ENCODE data around the gene COL6A1.

Gene COL6A1

GRCh38 chr21:46018615-46019014, 37.0 kb downstream of the COL6A1 start:
- H3K4me3 Mint-ChIP-seq, result no peak overlapping the region
- H3K4me1 Mint-ChIP-seq (ENCODE audit: low read depth), result no peaks in the 10 kb centered on the region
- H3K36me3 Mint-ChIP-seq (ENCODE audit: low read depth), result no peaks in the 10 kb centered on the region
- H3K9me3 Mint-ChIP-seq, result no peaks in the 10 kb centered on the region
- H3K27ac Mint-ChIP-seq, result no peak overlapping the region
- intact Hi-C loops (cut with micrococcal nuclease), result no loop called here
- peaks cover 20% of the 10 kb centered on the region for H3K27me3 Mint-ChIP-seq

GRCh38 chr21:46020581-46020980, 39.0 kb downstream of the COL6A1 start:
- H3K4me1 Mint-ChIP-seq (ENCODE audit: low read depth), result no peaks in the 10 kb centered on the region
- intact Hi-C loops (cut with micrococcal nuclease), result no loop called here
- H3K27ac Mint-ChIP-seq, result no peak overlapping the region
- H3K4me3 Mint-ChIP-seq, result no peak overlapping the region
- H3K36me3 Mint-ChIP-seq (ENCODE audit: low read depth), result no peaks in the 10 kb centered on the region
- no peaks in the 10 kb centered on the region for H3K9me3 Mint-ChIP-seq
- H3K27me3 Mint-ChIP-seq, result peaks cover 17% of the 10 kb centered on the region

GRCh38 chr21:46021398-46021797, 39.8 kb downstream of the COL6A1 start:
- no peaks in the 10 kb centered on the region for H3K9me3 Mint-ChIP-seq
- no peak overlapping the region for H3K4me3 Mint-ChIP-seq
- H3K4me1 Mint-ChIP-seq (ENCODE audit: low read depth), result no peaks in the 10 kb centered on the region
- intact Hi-C loops (cut with micrococcal nuclease), result no loop called here
- no peak overlapping the region for H3K27ac Mint-ChIP-seq
- no peaks in the 10 kb centered on the region for H3K36me3 Mint-ChIP-seq (ENCODE audit: low read depth)
- H3K27me3 Mint-ChIP-seq, result peaks cover 19% of the 10 kb centered on the region

GRCh38 chr21:46021978-46022544, 40.5 kb downstream of the COL6A1 start:
- Mint-ChIP-seq H3K27ac (no peak overlapping the region), H3K36me3 (ENCODE audit: low read depth) (no peaks in the 10 kb centered on the region), H3K9me3 (no peaks in the 10 kb centered on the region), H3K4me3 (no peak overlapping the region), H3K27me3 (peaks cover 13% of the 10 kb centered on the region), H3K4me1 (ENCODE audit: low read depth) (no peaks in the 10 kb centered on the region)
- intact Hi-C loops (cut with micrococcal nuclease), result no loop called here

GRCh38 chr21:46022551-46023525, 41.3 kb downstream of the COL6A1 start:
- intact Hi-C loops (cut with micrococcal nuclease), result no loop called here
- Mint-ChIP-seq H3K4me1 (ENCODE audit: low read depth) (no peaks in the 10 kb centered on the region), H3K9me3 (no peaks in the 10 kb centered on the region), H3K4me3 (no peak overlapping the region), H3K36me3 (ENCODE audit: low read depth) (no peaks in the 10 kb centered on the region), H3K27ac (no peak overlapping the region), H3K27me3 (peaks cover 9% of the 10 kb centered on the region)

GRCh38 chr21:46023555-46023954, 42.0 kb downstream of the COL6A1 start:
- Mint-ChIP-seq H3K4me3 (no peak overlapping the region), H3K4me1 (ENCODE audit: low read depth) (no peaks in the 10 kb centered on the region), H3K36me3 (ENCODE audit: low read depth) (no peaks in the 10 kb centered on the region), H3K27me3 (peaks cover 9% of the 10 kb centered on the region), H3K27ac (no peak overlapping the region), H3K9me3 (no peaks in the 10 kb centered on the region)
- intact Hi-C loops (cut with micrococcal nuclease), result no loop called here

- H3K9me3 Mint-ChIP-seq, result no peaks in the 10 kb centered on the region
- intact Hi-C loops (cut with micrococcal nuclease), result no loop called here
- no peak overlapping the region for H3K4me3 Mint-ChIP-seq
- H3K27ac Mint-ChIP-seq, result no peak overlapping the region
- H3K4me1 Mint-ChIP-seq (ENCODE audit: low read depth), result no peaks in the 10 kb centered on the region
- no peaks in the 10 kb centered on the region for H3K36me3 Mint-ChIP-seq (ENCODE audit: low read depth)
- H3K27me3 Mint-ChIP-seq, result peaks cover 6% of the 10 kb centered on the region
Observed at GRCh38 chr21:46024141-46024540, 42.6 kb downstream of the COL6A1 start.

GRCh38 chr21:46025113-46025770, 43.7 kb downstream of the COL6A1 start:
- Mint-ChIP-seq H3K27ac (no peak overlapping the region), H3K4me3 (no peak overlapping the region), H3K27me3 (peaks cover 6% of the 10 kb centered on the region), H3K9me3 (no peaks in the 10 kb centered on the region), H3K36me3 (ENCODE audit: low read depth) (no peaks in the 10 kb centered on the region), H3K4me1 (ENCODE audit: low read depth) (no peaks in the 10 kb centered on the region)
- intact Hi-C loops (cut with micrococcal nuclease), result no loop called here

- Mint-ChIP-seq H3K27ac (no peak overlapping the region), H3K4me3 (no peak overlapping the region), H3K36me3 (ENCODE audit: low read depth) (no peaks in the 10 kb centered on the region), H3K4me1 (ENCODE audit: low read depth) (no peaks in the 10 kb centered on the region), H3K27me3 (peaks cover 6% of the 10 kb centered on the region), H3K9me3 (no peaks in the 10 kb centered on the region)
- intact Hi-C loops (cut with micrococcal nuclease), result no loop called here
Observed at GRCh38 chr21:46027851-46028493, 46.4 kb downstream of the COL6A1 start.

- Mint-ChIP-seq H3K36me3 (ENCODE audit: low read depth) (no peaks in the 10 kb centered on the region), H3K9me3 (no peaks in the 10 kb centered on the region), H3K27me3 (peaks cover 6% of the 10 kb centered on the region), H3K4me1 (ENCODE audit: low read depth) (no peaks in the 10 kb centered on the region), H3K27ac (no peak overlapping the region), H3K4me3 (no peak overlapping the region)
- intact Hi-C loops (cut with micrococcal nuclease), result no loop called here
Observed at GRCh38 chr21:46028573-46029091, 47.1 kb downstream of the COL6A1 start.

GRCh38 chr21:46029186-46029924, 47.8 kb downstream of the COL6A1 start:
- Mint-ChIP-seq H3K27ac (no peak overlapping the region), H3K4me1 (ENCODE audit: low read depth) (no peaks in the 10 kb centered on the region), H3K27me3 (peaks cover 6% of the 10 kb centered on the region), H3K4me3 (no peak overlapping the region), H3K36me3 (ENCODE audit: low read depth) (no peaks in the 10 kb centered on the region), H3K9me3 (no peaks in the 10 kb centered on the region)
- intact Hi-C loops (cut with micrococcal nuclease), result no loop called here

- Mint-ChIP-seq H3K4me1 (ENCODE audit: low read depth) (no peaks in the 10 kb centered on the region), H3K9me3 (no peaks in the 10 kb centered on the region), H3K36me3 (ENCODE audit: low read depth) (no peaks in the 10 kb centered on the region), H3K4me3 (no peak overlapping the region), H3K27me3 (no peaks in the 10 kb centered on the region), H3K27ac (no peak overlapping the region)
- intact Hi-C loops (cut with micrococcal nuclease), result no loop called here
Observed at GRCh38 chr21:46031484-46031883, 49.9 kb downstream of the COL6A1 start.

GRCh38 chr21:46032100-46032499, 50.5 kb downstream of the COL6A1 start:
- H3K27me3 Mint-ChIP-seq, result no peaks in the 10 kb centered on the region
- H3K4me3 Mint-ChIP-seq, result no peak overlapping the region
- intact Hi-C loops (cut with micrococcal nuclease), result no loop called here
- no peaks in the 10 kb centered on the region for H3K36me3 Mint-ChIP-seq (ENCODE audit: low read depth)
- H3K9me3 Mint-ChIP-seq, result no peaks in the 10 kb centered on the region
- no peak overlapping the region for H3K27ac Mint-ChIP-seq
- H3K4me1 Mint-ChIP-seq (ENCODE audit: low read depth), result no peaks in the 10 kb centered on the region
